Muscle of leg (tissue), 11 donors: Measurements from ENCODE around the gene SYCE1. TPM values are rescaled to one million over a fixed set of nuclear protein-coding genes. Genes with fewer than 3 reads are reported as not detected.
"Not testable (repeated sequence)": the region's sequence is repeated elsewhere in the genome, so short reads cannot be mapped to it uniquely, and the experiment has no call there.

Experiments used
- DNase-seq: peaks from one replicate; pipeline ENCODE4 v3.0.0; 2013
- H3K27ac ChIP-seq: one replicate; pipeline ENCODE4 v1.5.1; 2013; ENCODE audit warnings: mild to moderate bottlenecking, low read length, control low read depth
- H3K27me3 ChIP-seq: one replicate; pipeline ENCODE4 v1.6.1; 2013; ENCODE audit warnings: low read length; ENCODE audit not compliant: control insufficient read depth, insufficient read depth
- H3K36me3 ChIP-seq: one replicate; pipeline ENCODE4 v1.6.1; 2013; ENCODE audit warnings: low read length; ENCODE audit not compliant: control insufficient read depth, insufficient read depth
- H3K4me1 ChIP-seq: one replicate; pipeline ENCODE4 v1.6.1; 2013; ENCODE audit warnings: low read length; ENCODE audit not compliant: control insufficient read depth, insufficient read depth
- H3K4me3 ChIP-seq: one replicate; pipeline ENCODE4 v1.5.1; 2013; ENCODE audit warnings: low read length, control low read depth
- H3K9me3 ChIP-seq: replicated peaks from 2 replicates; pipeline ENCODE4 v1.6.1; 2013; ENCODE audit warnings: low read depth, low read length; ENCODE audit not compliant: control insufficient read depth
- WGBS: methylation state at CpG from one replicate; pipeline ENCODE4 v1.1.5; 2013; ENCODE audit warnings: missing lambda C conversion rate; ENCODE audit not compliant: insufficient coverage; 5-methylcytosine and 5-hydroxymethylcytosine counted together
- polyA plus RNA-seq, 8 donors: library from polyadenylated mRNA; unstranded; fragments of 120-200 nt; gene quantifications; one replicate each; pipeline versions ENCODE4 v1.2.1 to v1.2.3, GENCODE V29; 2013; ENCODE audit warnings: inconsistent platforms in 1 of 8, low replicate concordance in 1 of 8; ENCODE audit not compliant: insufficient read length in 8 of 8, insufficient read depth in 1 of 8
- total RNA-seq: library from RNA; stranded (reverse); fragments of 120-200 nt; gene quantifications from one replicate; pipeline ENCODE4 v1.2.4, GENCODE V29; 2013

The SYCE1 gene
- total and polyA plus RNA-seq, 9 donors: 0.11 to 0.56 (median 0.29) TPM

- Histone ChIP-seq H3K36me3 (no peaks in the 10 kb centered on the region), H3K27me3 (peaks cover 2% of the 10 kb centered on the region)
- WGBS: 80% methylated on average over 11 of the region's 11 CpGs
Observed at GRCh38 chr10:133559216-133559615, 6.2 kb downstream of the SYCE1 start.

GRCh38 chr10:133557381-133557780 lies 8.0 kb downstream of the SYCE1 start:
- H3K4me3 ChIP-seq: no peak overlapping the region
- no peak for DNase-seq
- H3K27me3 ChIP-seq: peaks cover 2% of the 10 kb centered on the region
- no peaks in the 10 kb centered on the region for H3K9me3 ChIP-seq
- 22% methylated on average over 1 of the region's 3 CpGs for WGBS
- no peaks in the 10 kb centered on the region for H3K4me1 ChIP-seq
- H3K36me3 ChIP-seq: no peaks in the 10 kb centered on the region
- no peak overlapping the region for H3K27ac ChIP-seq

More at GRCh38 chr10:133559216-133559615, 6.2 kb downstream of the SYCE1 start:
- Histone ChIP-seq H3K4me1 (no peaks in the 10 kb centered on the region), H3K27ac (no peak overlapping the region), H3K4me3 (no peak overlapping the region), H3K9me3 (no peaks in the 10 kb centered on the region)
- no peak for DNase-seq

GRCh38 chr10:133555521-133555920 lies 9.9 kb downstream of the SYCE1 start:
- no peak overlapping the region for H3K27ac ChIP-seq
- no peak overlapping the region for H3K4me3 ChIP-seq
- H3K4me1 ChIP-seq: no peaks in the 10 kb centered on the region
- WGBS: 79% methylated on average over 7 of the region's 8 CpGs
- H3K36me3 ChIP-seq: no peaks in the 10 kb centered on the region
- peaks cover 2% of the 10 kb centered on the region for H3K27me3 ChIP-seq
- H3K9me3 ChIP-seq: no peaks in the 10 kb centered on the region
- DNase-seq: no peak

- no peaks in the 10 kb centered on the region for H3K36me3 ChIP-seq
- no peak overlapping the region for H3K27ac ChIP-seq
- DNase-seq: no peak
- H3K4me3 ChIP-seq: no peak overlapping the region
- 87% methylated on average over 3 of the region's 4 CpGs for WGBS
- no peaks in the 10 kb centered on the region for H3K9me3 ChIP-seq
- H3K27me3 ChIP-seq: no peaks in the 10 kb centered on the region
- H3K4me1 ChIP-seq: no peaks in the 10 kb centered on the region
Observed at GRCh38 chr10:133554600-133554999, 10.8 kb downstream of the SYCE1 start.

GRCh38 chr10:133544506-133544905 lies 20.9 kb downstream of the SYCE1 start:
- Histone ChIP-seq H3K4me3 (no peak overlapping the region), H3K27me3 (no peaks in the 10 kb centered on the region), H3K27ac (no peak overlapping the region), H3K36me3 (no peaks in the 10 kb centered on the region), H3K9me3 (no peaks in the 10 kb centered on the region), H3K4me1 (no peaks in the 10 kb centered on the region)
- DNase-seq: no peak
- 100% methylated on average over 1 of the region's 1 CpG for WGBS

- not testable (repeated sequence) for H3K27ac ChIP-seq, H3K27me3 ChIP-seq, H3K4me1 ChIP-seq, H3K9me3 ChIP-seq, H3K36me3 ChIP-seq, H3K4me3 ChIP-seq, DNase-seq
- WGBS: 66% methylated on average over 3 of the region's 6 CpGs
Observed at GRCh38 chr10:133541441-133541975, 23.9 kb downstream of the SYCE1 start.

- no peak overlapping the region for H3K4me3 ChIP-seq
- H3K27me3 ChIP-seq: no peaks in the 10 kb centered on the region
- WGBS: 75% methylated on average over 1 of the region's 4 CpGs
- no peaks in the 10 kb centered on the region for H3K36me3 ChIP-seq
- H3K9me3 ChIP-seq: no peaks in the 10 kb centered on the region
- no peaks in the 10 kb centered on the region for H3K4me1 ChIP-seq
- H3K27ac ChIP-seq: no peak overlapping the region
- no peak for DNase-seq
Observed at GRCh38 chr10:133537546-133538545, 27.5 kb downstream of the SYCE1 start.

- Histone ChIP-seq H3K9me3 (no peaks in the 10 kb centered on the region), H3K4me3 (no peak overlapping the region), H3K36me3 (no peaks in the 10 kb centered on the region), H3K27me3 (no peaks in the 10 kb centered on the region), H3K4me1 (no peaks in the 10 kb centered on the region), H3K27ac (no peak overlapping the region)
- DNase-seq: no peak
- 46% methylated on average over 3 of the region's 4 CpGs for WGBS
Observed at GRCh38 chr10:133536198-133536597, 29.2 kb downstream of the SYCE1 start.

GRCh38 chr10:133534417-133534816 lies 31.0 kb downstream of the SYCE1 start:
- peaks cover 16% of the 10 kb centered on the region for H3K27me3 ChIP-seq
- no peak for DNase-seq
- WGBS: 76% methylated on average over 4 of the region's 7 CpGs

GRCh38 chr10:133532871-133533270 lies 32.5 kb downstream of the SYCE1 start:
- 67% methylated on average over 5 of the region's 7 CpGs for WGBS
- Histone ChIP-seq H3K4me1 (no peaks in the 10 kb centered on the region), H3K27me3 (peaks cover 31% of the 10 kb centered on the region)

More at GRCh38 chr10:133534417-133534816, 31.0 kb downstream of the SYCE1 start:
- Histone ChIP-seq H3K9me3 (no peaks in the 10 kb centered on the region), H3K27ac (no peak overlapping the region), H3K4me1 (no peaks in the 10 kb centered on the region), H3K36me3 (no peaks in the 10 kb centered on the region), H3K4me3 (no peak overlapping the region)

More at GRCh38 chr10:133532871-133533270, 32.5 kb downstream of the SYCE1 start:
- no peaks in the 10 kb centered on the region for H3K36me3 ChIP-seq
- no peaks in the 10 kb centered on the region for H3K9me3 ChIP-seq
- DNase-seq: no peak
- H3K27ac ChIP-seq: no peak overlapping the region
- no peak overlapping the region for H3K4me3 ChIP-seq
